A549 (cell line): ENCODE measurements around the gene ZC3H4. TPM values are rescaled to one million over a fixed set of nuclear protein-coding genes. Genes with fewer than 3 reads are reported as not detected.

Source experiments
- ATAC-seq, 2 experiments: fragments of 200-7000 bp in 1 of 2; fragments of >200 bp in 1 of 2; cut with Nextera tagmentation in 1 of 2; cut with Tn5 transposase in 1 of 2; 3 replicates each; pipeline versions ENCODE4 v1.8.0 to v1.9.1; 2018 to 2020; ENCODE audit warnings: mild to moderate bottlenecking in 1 of 2, moderate library complexity in 1 of 2
- CTCF ChIA-PET: fragments of 300-600 bp; sonication (Branson Sonifier 250); formaldehyde crosslinking; extraction: SDS; loops from one replicate; lab custom pipeline; 2021; ENCODE audit warnings: antibody characterized with exemption, inconsistent platforms; lab: Yijun Ruan, JAX
- POLR2A ChIA-PET: fragments of 350-600 bp; formaldehyde crosslinking; extraction: SDS; loops from one replicate; lab custom pipeline; 2021; ENCODE audit warnings: antibody characterized with exemption, inconsistent platforms; lab: Yijun Ruan, JAX
- DNase-seq, 2 experiments: peaks; one replicate each; pipeline versions ENCODE4 v3.0.0 to v3.0.0-alpha.2; 2011 to 2016; ENCODE audit warnings: low read depth in 1 of 2, low spot score in 1 of 2
- FAIRE-seq: peaks from 2 replicates; lab custom pipeline; 2011; peaks lifted over from hg19 to GRCh38; lab: Jason Lieb, UNC
- H3K27ac ChIP-seq, 2 experiments: fragments of >200 bp; sonication (Bioruptor Twin); formaldehyde crosslinking; 3 replicates each; pipeline ENCODE4 v1.5.1; 2016 to 2017
- H3K4me1 ChIP-seq: fragments of >200 bp; sonication (Bioruptor Twin); formaldehyde crosslinking; 3 replicates; pipeline ENCODE4 v1.6.1; 2016
- H3K4me2 ChIP-seq: fragments of >200 bp; sonication (Bioruptor Twin); formaldehyde crosslinking; 3 replicates; pipeline ENCODE4 v1.6.1; 2016
- H3K4me3 ChIP-seq: fragments of >200 bp; sonication (Bioruptor Twin); formaldehyde crosslinking; 3 replicates; pipeline ENCODE4 v1.5.1; 2016
- H3K9me3 ChIP-seq: fragments of >200 bp; sonication (Bioruptor Twin); formaldehyde crosslinking; 3 replicates; pipeline ENCODE4 v1.6.1; 2016
- ELK1 ChIP-seq: fragments of 150-350 bp; IDR thresholded peaks from 2 replicates; pipeline ENCODE4 v1.6.1; 2014; ENCODE audit warnings: low read depth, mild to moderate bottlenecking, low read length
- FOSB ChIP-seq: fragments of 250-450 bp; sonication (Bioruptor Pico); IDR thresholded peaks from 2 replicates; pipeline ENCODE4 v1.5.0; 2020; ENCODE audit warnings: mild to moderate bottlenecking, moderate library complexity
- FOSL2 ChIP-seq, 2 experiments: fragments of 450-650 bp in 1 of 2; fragments of >200 bp in 1 of 2; sonication (Bioruptor Twin) in 1 of 2; formaldehyde crosslinking; IDR thresholded peaks; 2 replicates each; pipeline versions ENCODE4 v1.5.0 to v1.6.1; 2016 to 2020; ENCODE audit warnings: mild to moderate bottlenecking in 1 of 2, moderate library complexity in 1 of 2
- GATA3 ChIP-seq: IDR thresholded peaks from 2 replicates; pipeline ENCODE4 v1.6.1; 2012; ENCODE audit warnings: borderline replicate concordance
- HDAC2 ChIP-seq: fragments of 200-600 bp; sonication (generic); IDR thresholded peaks from 2 replicates; pipeline ENCODE4 v1.6.1; 2016
- HES2 ChIP-seq: fragments of >200 bp; sonication (Bioruptor Twin); formaldehyde crosslinking; IDR thresholded peaks from 2 replicates; pipeline ENCODE4 v1.6.1; 2016
- HEYL ChIP-seq: fragments of 250-450 bp; sonication (Bioruptor Pico); IDR thresholded peaks from 2 replicates; pipeline ENCODE4 v1.8.0; 2021; ENCODE audit warnings: mild to moderate bottlenecking, moderate library complexity
- HMGXB4 ChIP-seq: fragments of 250-450 bp; sonication (Bioruptor Pico); IDR thresholded peaks from 2 replicates; pipeline ENCODE4 v1.5.0; 2021; ENCODE audit warnings: mild to moderate bottlenecking, moderate library complexity, borderline replicate concordance
- HOXA7 ChIP-seq: fragments of 250-450 bp; sonication (Bioruptor Pico); IDR thresholded peaks from 2 replicates; pipeline ENCODE4 v1.5.0; 2020; ENCODE audit warnings: mild to moderate bottlenecking, moderate library complexity
- HOXB13 ChIP-seq: fragments of 250-450 bp; sonication (Bioruptor Pico); IDR thresholded peaks from 2 replicates; pipeline ENCODE4 v1.5.0; 2020; ENCODE audit warnings: low read depth, mild to moderate bottlenecking, moderate library complexity
- JUNB ChIP-seq: fragments of >200 bp; sonication (Bioruptor Twin); formaldehyde crosslinking; IDR thresholded peaks from 2 replicates; pipeline ENCODE4 v1.6.1; 2016
- KDM1A ChIP-seq: fragments of 200-600 bp; sonication (generic); IDR thresholded peaks from 2 replicates; pipeline ENCODE4 v1.6.1; 2016; ENCODE audit warnings: low read depth, mild to moderate bottlenecking
- MAX ChIP-seq: IDR thresholded peaks from 2 replicates; pipeline ENCODE4 v1.6.1; 2012
- MAZ ChIP-seq: fragments of 150-350 bp; IDR thresholded peaks from 2 replicates; pipeline ENCODE4 v1.6.1; 2014; ENCODE audit warnings: antibody characterized with exemption, low read depth, low read length, borderline replicate concordance
- NR3C1 ChIP-seq: fragments of >200 bp; sonication (Bioruptor Twin); formaldehyde crosslinking; IDR thresholded peaks from 3 replicates; pipeline ENCODE4 v1.6.1; 2017
- PBX3 ChIP-seq: IDR thresholded peaks from 2 replicates; pipeline ENCODE4 v1.6.1; 2012
- PHF8 ChIP-seq: fragments of 200-600 bp; sonication (generic); IDR thresholded peaks from 2 replicates; pipeline ENCODE4 v1.6.1; 2016; ENCODE audit warnings: low read depth, mild to moderate bottlenecking, antibody characterized with exemption, moderate library complexity, borderline replicate concordance
- POLR2A ChIP-seq: IDR thresholded peaks from 2 replicates; pipeline ENCODE4 v1.6.1; 2012; ENCODE audit warnings: mild to moderate bottlenecking, low read length
- POLR2AphosphoS2 ChIP-seq: conservative IDR thresholded peaks from 2 replicates; pipeline ENCODE4 v1.6.1; 2012; ENCODE audit warnings: low read length, improper control_type of control experiment, inconsistent platforms
- RAD21 ChIP-seq, 2 experiments: fragments of >200 bp in 1 of 2; sonication (Bioruptor Twin) in 1 of 2; formaldehyde crosslinking in 1 of 2; IDR thresholded peaks in 1 of 2; conservative IDR thresholded peaks in 1 of 2; 2 replicates in 1 of 2; 3 replicates in 1 of 2; pipeline ENCODE4 v1.6.1; 2012 to 2018; ENCODE audit warnings: inconsistent platforms in 1 of 2
- REST ChIP-seq: fragments of 200-600 bp; sonication (generic); IDR thresholded peaks from 2 replicates; pipeline ENCODE4 v1.6.1; 2016; ENCODE audit warnings: antibody characterized with exemption, mild to moderate bottlenecking, moderate library complexity
- RFX5 ChIP-seq: fragments of 450-650 bp; IDR thresholded peaks from 2 replicates; pipeline ENCODE4 v1.7.1; 2014; ENCODE audit warnings: antibody characterized with exemption, mild to moderate bottlenecking, moderate library complexity
- RNF2 ChIP-seq: fragments of 200-600 bp; sonication (generic); IDR thresholded peaks from 2 replicates; pipeline ENCODE4 v1.6.1; 2016; ENCODE audit warnings: low read depth, mild to moderate bottlenecking, antibody characterized with exemption, moderate library complexity, borderline replicate concordance
- SREBF2 ChIP-seq: fragments of 450-650 bp; IDR thresholded peaks from 2 replicates; pipeline ENCODE4 v1.6.1; 2014; ENCODE audit warnings: mild to moderate bottlenecking, moderate library complexity
- TFCP2L1 ChIP-seq: fragments of 250-450 bp; sonication (Bioruptor Pico); IDR thresholded peaks from 2 replicates; pipeline ENCODE4 v1.5.0; 2021; ENCODE audit warnings: mild to moderate bottlenecking
- TP53 ChIP-seq: fragments of 250-450 bp; sonication (Bioruptor Pico); IDR thresholded peaks from 2 replicates; pipeline ENCODE4 v1.5.0; 2021; ENCODE audit warnings: mild to moderate bottlenecking, moderate library complexity
- ZC3H11A ChIP-seq: fragments of 450-650 bp; IDR thresholded peaks from 2 replicates; pipeline ENCODE4 v1.6.1; 2014; ENCODE audit warnings: antibody characterized with exemption, mild to moderate bottlenecking
- ZSCAN20 ChIP-seq: fragments of 250-450 bp; sonication (Bioruptor Pico); IDR thresholded peaks from 2 replicates; pipeline ENCODE4 v1.8.0; 2022; ENCODE audit warnings: mild to moderate bottlenecking, moderate library complexity
- WGBS: methylation state at CpG from one replicate; pipeline ENCODE4 v1.1.6; 2017; ENCODE audit errors: missing lambda C conversion rate; 5-methylcytosine and 5-hydroxymethylcytosine counted together
- polyA plus RNA-seq, 4 experiments: library from polyadenylated mRNA; depleted of rRNA in 3 of 4; stranded (reverse); fragments of >200 nt; fragmentation: RNase III in 1 of 4; extraction: RNeasy Plus Mini Kit Qiagen cat#74134 plus additional on column Dnase treatment in 1 of 4; gene quantifications; 2 replicates in 3 of 4; 3 replicates in 1 of 4; pipeline ENCODE4 v1.2.3, GENCODE V29; 2011 to 2017

The ZC3H4 gene
- polyA plus RNA-seq, 2 of the 4 experiments (the other 2 are of a cell fraction): 7.7 to 33.4 TPM

- peaks cover 42% of the 10 kb centered on the region for H3K4me1 ChIP-seq
- no peak for ATAC-seq
- peak overlapping the region; percentile 98 for H3K4me3 ChIP-seq
- TF ChIP-seq PHF8: peak; percentile 25; the same call in 1 of the 2 replicates
- TF ChIP-seq RAD21 (conservative IDR thresholded peaks at IDR 0.05 in 1 of 2, IDR thresholded peaks at IDR 0.05 in 1 of 2): no peak
- TF ChIP-seq HDAC2: no peak
- no peak for TF ChIP-seq GATA3
- 0 out of 2 replicates have a peak, but pooled peaks have one; percentile 7 for TF ChIP-seq PBX3
- peak overlapping the region; percentile 72 for H3K4me2 ChIP-seq
- peak overlapping the region; percentile 99 for H3K27ac ChIP-seq
- 1% methylated on average over 17 of the region's 24 CpGs for WGBS
- POLR2A ChIA-PET: interaction anchor here (2.3 kb wide), 1 partner anchor 76 kb away, joined by 18 read pairs; no protein-coding TSS in a partner anchor
- FAIRE-seq: no peak
- CTCF ChIA-PET: interaction anchor here (0.7 to 1.9 kb wide), 5 partner anchors 10 to 100 kb away, joined by 3 to 5 read pairs (median 4); no protein-coding TSS in a partner anchor
- no peak for DNase-seq
- no peaks in the 10 kb centered on the region for H3K9me3 ChIP-seq
These were observed 1.9 kb downstream of the ZC3H4 start for GRCh38 chr19:47111682-47112165.

GRCh38 chr19:47111006-47111621, 2.5 kb downstream of the ZC3H4 start:
- WGBS: 2% methylated on average over 35 of the region's 35 CpGs
- H3K4me3 ChIP-seq: peak overlapping the region; percentile 98
- FAIRE-seq (no peak), DNase-seq (no peak), ATAC-seq (no peak)
- no peaks in the 10 kb centered on the region for H3K9me3 ChIP-seq
- peak overlapping the region; percentile 72 for H3K4me2 ChIP-seq
- ChIA-PET CTCF (interaction anchor here (0.8 to 1.9 kb wide), 5 partner anchors 12 to 101 kb away, joined by 4 to 7 read pairs (median 4); no protein-coding TSS in a partner anchor), POLR2A (no interaction called here)
- H3K4me1 ChIP-seq: peaks cover 44% of the 10 kb centered on the region
- H3K27ac ChIP-seq: peak overlapping the region; percentile 99
- TF ChIP-seq SREBF2 (no peak), POLR2A (peak; percentile 14), MAX (0 out of 2 replicates have a peak, but pooled peaks have one; percentile 8), HMGXB4 (CRISPR knock-in tag) (no peak), NR3C1 (no peak), PHF8 (no peak), GATA3 (no peak), TFCP2L1 (CRISPR knock-in tag) (no peak), HES2 (no peak), FOSB (CRISPR knock-in tag) (no peak), RFX5 (no peak), MAZ (no peak), HOXA7 (CRISPR knock-in tag) (0 out of 2 replicates have a peak, but pooled peaks have one; percentile 35), RNF2 (no peak), TP53 (CRISPR knock-in tag) (0 out of 2 replicates have a peak, but pooled peaks have one; percentile 54), ZSCAN20 (CRISPR knock-in tag) (no peak), ZC3H11A (no peak), HDAC2 (no peak), JUNB (no peak), HEYL (CRISPR knock-in tag) (no peak; the same call in 1 of the 2 replicates), ELK1 (no peak), HOXB13 (CRISPR knock-in tag) (no peak), FOSL2 (IDR thresholded peaks at IDR 0.05) (no peak), FOSL2 (CRISPR knock-in tag; IDR thresholded peaks at IDR 0.05) (no peak; the same call in 1 of the 2 replicates), REST (no peak), POLR2AphosphoS2 (no peak), KDM1A (no peak)
